Measurements from ENCODE around the gene HSDL2. TPM values are rescaled to one million over a fixed set of nuclear protein-coding genes. Genes with fewer than 3 reads are reported as not detected.

HSDL2 gene
- total and polyA plus RNA-seq, 10 of the 15 experiments (the other 5 are each of a cell fraction or from before 2014, with no cell fraction given): 20.9 to 46.1 (median 27.0) TPM

- TF ChIP-seq MLLT1 (IDR thresholded peaks at IDR 0.05): no peak
- peak; percentile 60; the same call in 1 of the 2 replicates for TF ChIP-seq SMARCA5 (IDR thresholded peaks at IDR 0.05)
- no peak for TF ChIP-seq JUND (IDR thresholded peaks at IDR 0.05; ENCODE audit: low read depth, low read length)
- TF ChIP-seq, protein P1, sequence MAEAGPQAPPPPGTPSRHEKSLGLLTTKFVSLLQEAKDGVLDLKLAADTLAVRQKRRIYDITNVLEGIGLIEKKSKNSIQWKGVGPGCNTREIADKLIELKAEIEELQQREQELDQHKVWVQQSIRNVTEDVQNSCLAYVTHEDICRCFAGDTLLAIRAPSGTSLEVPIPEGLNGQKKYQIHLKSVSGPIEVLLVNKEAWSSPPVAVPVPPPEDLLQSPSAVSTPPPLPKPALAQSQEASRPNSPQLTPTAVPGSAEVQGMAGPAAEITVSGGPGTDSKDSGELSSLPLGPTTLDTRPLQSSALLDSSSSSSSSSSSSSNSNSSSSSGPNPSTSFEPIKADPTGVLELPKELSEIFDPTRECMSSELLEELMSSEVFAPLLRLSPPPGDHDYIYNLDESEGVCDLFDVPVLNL (IDR thresholded peaks at IDR 0.05; ENCODE audit: low read depth, low read length): no peak
- no peak for TF ChIP-seq CHD1 (IDR thresholded peaks at IDR 0.05; ENCODE audit: low read depth, low read length)
- no peak for TF ChIP-seq CTCF (IDR thresholded peaks at IDR 0.05 in 2 of 3, conservative IDR thresholded peaks at IDR 0.05 in 1 of 3; ENCODE audit: control insufficient read depth in 2 of 3, extremely low read depth in 1 of 3, insufficient read depth in 1 of 3, low read depth in 3 of 3, low read length in 3 of 3)
- peak in 1 of 2 experiments; percentile 55; a peak in 1 of 4 replicates for TF ChIP-seq SRF (IDR thresholded peaks at IDR 0.05; ENCODE audit: low read depth in 2 of 2, low read length in 2 of 2)
- no peak for TF ChIP-seq MTA3 (IDR thresholded peaks at IDR 0.05; ENCODE audit: borderline replicate concordance, low read length)
- TF ChIP-seq, protein P2, sequence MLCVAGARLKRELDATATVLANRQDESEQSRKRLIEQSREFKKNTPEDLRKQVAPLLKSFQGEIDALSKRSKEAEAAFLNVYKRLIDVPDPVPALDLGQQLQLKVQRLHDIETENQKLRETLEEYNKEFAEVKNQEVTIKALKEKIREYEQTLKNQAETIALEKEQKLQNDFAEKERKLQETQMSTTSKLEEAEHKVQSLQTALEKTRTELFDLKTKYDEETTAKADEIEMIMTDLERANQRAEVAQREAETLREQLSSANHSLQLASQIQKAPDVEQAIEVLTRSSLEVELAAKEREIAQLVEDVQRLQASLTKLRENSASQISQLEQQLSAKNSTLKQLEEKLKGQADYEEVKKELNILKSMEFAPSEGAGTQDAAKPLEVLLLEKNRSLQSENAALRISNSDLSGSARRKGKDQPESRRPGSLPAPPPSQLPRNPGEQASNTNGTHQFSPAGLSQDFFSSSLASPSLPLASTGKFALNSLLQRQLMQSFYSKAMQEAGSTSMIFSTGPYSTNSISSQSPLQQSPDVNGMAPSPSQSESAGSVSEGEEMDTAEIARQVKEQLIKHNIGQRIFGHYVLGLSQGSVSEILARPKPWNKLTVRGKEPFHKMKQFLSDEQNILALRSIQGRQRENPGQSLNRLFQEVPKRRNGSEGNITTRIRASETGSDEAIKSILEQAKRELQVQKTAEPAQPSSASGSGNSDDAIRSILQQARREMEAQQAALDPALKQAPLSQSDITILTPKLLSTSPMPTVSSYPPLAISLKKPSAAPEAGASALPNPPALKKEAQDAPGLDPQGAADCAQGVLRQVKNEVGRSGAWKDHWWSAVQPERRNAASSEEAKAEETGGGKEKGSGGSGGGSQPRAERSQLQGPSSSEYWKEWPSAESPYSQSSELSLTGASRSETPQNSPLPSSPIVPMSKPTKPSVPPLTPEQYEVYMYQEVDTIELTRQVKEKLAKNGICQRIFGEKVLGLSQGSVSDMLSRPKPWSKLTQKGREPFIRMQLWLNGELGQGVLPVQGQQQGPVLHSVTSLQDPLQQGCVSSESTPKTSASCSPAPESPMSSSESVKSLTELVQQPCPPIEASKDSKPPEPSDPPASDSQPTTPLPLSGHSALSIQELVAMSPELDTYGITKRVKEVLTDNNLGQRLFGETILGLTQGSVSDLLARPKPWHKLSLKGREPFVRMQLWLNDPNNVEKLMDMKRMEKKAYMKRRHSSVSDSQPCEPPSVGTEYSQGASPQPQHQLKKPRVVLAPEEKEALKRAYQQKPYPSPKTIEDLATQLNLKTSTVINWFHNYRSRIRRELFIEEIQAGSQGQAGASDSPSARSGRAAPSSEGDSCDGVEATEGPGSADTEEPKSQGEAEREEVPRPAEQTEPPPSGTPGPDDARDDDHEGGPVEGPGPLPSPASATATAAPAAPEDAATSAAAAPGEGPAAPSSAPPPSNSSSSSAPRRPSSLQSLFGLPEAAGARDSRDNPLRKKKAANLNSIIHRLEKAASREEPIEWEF (IDR thresholded peaks at IDR 0.05; ENCODE audit: insufficient replicate concordance, low read depth, low read length): no peak
- no peak for TF ChIP-seq CHD4 (IDR thresholded peaks at IDR 0.05)
- no peak for TF ChIP-seq SUPT20H (IDR thresholded peaks at IDR 0.05; ENCODE audit: borderline replicate concordance, control insufficient read depth, low read depth, low read length)
- TF ChIP-seq, protein P3, sequence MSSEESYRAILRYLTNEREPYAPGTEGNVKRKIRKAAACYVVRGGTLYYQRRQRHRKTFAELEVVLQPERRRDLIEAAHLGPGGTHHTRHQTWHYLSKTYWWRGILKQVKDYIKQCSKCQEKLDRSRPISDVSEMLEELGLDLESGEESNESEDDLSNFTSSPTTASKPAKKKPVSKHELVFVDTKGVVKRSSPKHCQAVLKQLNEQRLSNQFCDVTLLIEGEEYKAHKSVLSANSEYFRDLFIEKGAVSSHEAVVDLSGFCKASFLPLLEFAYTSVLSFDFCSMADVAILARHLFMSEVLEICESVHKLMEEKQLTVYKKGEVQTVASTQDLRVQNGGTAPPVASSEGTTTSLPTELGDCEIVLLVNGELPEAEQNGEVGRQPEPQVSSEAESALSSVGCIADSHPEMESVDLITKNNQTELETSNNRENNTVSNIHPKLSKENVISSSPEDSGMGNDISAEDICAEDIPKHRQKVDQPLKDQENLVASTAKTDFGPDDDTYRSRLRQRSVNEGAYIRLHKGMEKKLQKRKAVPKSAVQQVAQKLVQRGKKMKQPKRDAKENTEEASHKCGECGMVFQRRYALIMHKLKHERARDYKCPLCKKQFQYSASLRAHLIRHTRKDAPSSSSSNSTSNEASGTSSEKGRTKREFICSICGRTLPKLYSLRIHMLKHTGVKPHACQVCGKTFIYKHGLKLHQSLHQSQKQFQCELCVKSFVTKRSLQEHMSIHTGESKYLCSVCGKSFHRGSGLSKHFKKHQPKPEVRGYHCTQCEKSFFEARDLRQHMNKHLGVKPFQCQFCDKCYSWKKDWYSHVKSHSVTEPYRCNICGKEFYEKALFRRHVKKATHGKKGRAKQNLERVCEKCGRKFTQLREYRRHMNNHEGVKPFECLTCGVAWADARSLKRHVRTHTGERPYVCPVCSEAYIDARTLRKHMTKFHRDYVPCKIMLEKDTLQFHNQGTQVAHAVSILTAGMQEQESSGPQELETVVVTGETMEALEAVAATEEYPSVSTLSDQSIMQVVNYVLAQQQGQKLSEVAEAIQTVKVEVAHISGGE (CRISPR knock-in tag; IDR thresholded peaks at IDR 0.05): no peak
- TF ChIP-seq PAX8 (IDR thresholded peaks at IDR 0.05): no peak
- TF ChIP-seq NFYA (IDR thresholded peaks at IDR 0.05; ENCODE audit: borderline replicate concordance, low read depth, low read length): no peak
- TF ChIP-seq WRNIP1 (IDR thresholded peaks at IDR 0.05; ENCODE audit: borderline replicate concordance, low read depth, low read length): no peak
- no peak for TF ChIP-seq HDAC2 (IDR thresholded peaks at IDR 0.05)
Observed at GRCh38 chr9:112487008-112487798, 107.3 kb downstream of the HSDL2 start (continued).
